Measurements from ENCODE around the gene PLPPR4.

PLPPR4 gene

DNA sequence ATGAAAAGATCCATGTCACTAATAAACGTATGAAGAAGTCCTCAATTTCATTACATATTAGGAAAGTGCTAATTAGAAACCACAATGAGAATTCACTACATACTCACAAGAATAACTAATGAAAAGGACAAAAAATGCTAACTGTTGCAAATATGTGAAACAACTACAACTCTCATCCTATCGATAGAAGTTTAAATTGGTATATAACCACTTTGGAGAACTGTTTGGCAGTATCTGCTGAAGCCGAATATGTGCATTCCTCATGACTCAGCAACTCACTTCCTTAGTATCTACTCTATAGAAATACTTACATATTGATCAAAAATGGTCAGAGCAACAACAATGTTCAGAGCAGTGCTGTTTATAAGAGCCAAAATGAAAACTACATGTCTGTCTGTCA is 66.8 kb downstream of the PLPPR4 start:
- TF ChIP-seq CTCF (IDR thresholded peaks at IDR 0.05; ENCODE audit: low read depth, low read length), result no peak
- no peak overlapping the region for H3K4me3 ChIP-seq (replicated peaks in 1 of 2; ENCODE audit: low read depth in 2 of 2, low read length in 2 of 2)
- DNase-seq (ENCODE audit: low read depth in 2 of 2), result no peak

- DNase-seq (ENCODE audit: low read depth in 2 of 2), result no peak
- H3K4me3 ChIP-seq (replicated peaks in 1 of 2; ENCODE audit: low read depth in 2 of 2, low read length in 2 of 2), result no peak overlapping the region
- TF ChIP-seq CTCF (IDR thresholded peaks at IDR 0.05; ENCODE audit: low read depth, low read length), result no peak
Observed at GRCh38 chr1:99331636-99332035, 67.3 kb downstream of the PLPPR4 start.

DNA sequence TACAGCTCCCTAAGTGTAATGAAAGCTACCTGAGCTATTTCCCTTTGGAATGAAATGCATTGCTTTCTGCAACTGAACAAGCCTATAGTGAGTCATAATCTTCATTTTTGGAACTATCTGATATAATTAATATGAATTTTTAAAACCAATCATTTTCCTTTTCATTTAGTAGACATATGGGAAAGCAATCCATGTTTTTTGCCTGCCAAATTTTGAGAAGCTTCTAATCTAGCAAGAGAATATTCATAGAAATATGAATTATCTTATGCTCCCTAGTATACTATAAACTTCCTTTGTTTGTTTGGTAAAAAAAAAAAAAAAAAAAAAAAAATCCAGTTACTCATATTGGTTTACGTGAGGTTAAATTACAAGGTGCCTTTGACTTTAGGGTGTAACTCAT is 68.3 kb downstream of the PLPPR4 start:
- no peak overlapping the region for H3K4me3 ChIP-seq (replicated peaks in 1 of 2; ENCODE audit: low read depth in 2 of 2, low read length in 2 of 2)
- no peak for TF ChIP-seq CTCF (IDR thresholded peaks at IDR 0.05; ENCODE audit: low read depth, low read length)
- no peak for DNase-seq (ENCODE audit: low read depth in 2 of 2)

GRCh38 chr1:99334991-99335390 is 70.7 kb downstream of the PLPPR4 start:
- H3K4me3 ChIP-seq (replicated peaks in 1 of 2; ENCODE audit: low read depth in 2 of 2, low read length in 2 of 2), result no peak overlapping the region
- DNase-seq (ENCODE audit: low read depth in 2 of 2), result no peak
- no peak for TF ChIP-seq CTCF (IDR thresholded peaks at IDR 0.05; ENCODE audit: low read depth, low read length)

GRCh38 chr1:99347041-99347684 is 82.9 kb downstream of the PLPPR4 start:
- no peak for DNase-seq (ENCODE audit: low read depth in 2 of 2)
- no peak for TF ChIP-seq CTCF (IDR thresholded peaks at IDR 0.05; ENCODE audit: low read depth, low read length)

GRCh38 chr1:99348397-99349132 is 84.3 kb downstream of the PLPPR4 start:
- no peak overlapping the region for H3K4me3 ChIP-seq (replicated peaks in 1 of 2; ENCODE audit: low read depth in 2 of 2, low read length in 2 of 2)
- DNase-seq (ENCODE audit: low read depth in 2 of 2), result no peak
- no peak for TF ChIP-seq CTCF (IDR thresholded peaks at IDR 0.05; ENCODE audit: low read depth, low read length)

More at GRCh38 chr1:99347041-99347684, 82.9 kb downstream of the PLPPR4 start:
- H3K4me3 ChIP-seq (replicated peaks in 1 of 2; ENCODE audit: low read depth in 2 of 2, low read length in 2 of 2), result no peak overlapping the region
